NOMO-1 treated with DMSO at 0.1 percent for 48 hours (cell line): ENCODE data around the gene C11orf54.
"Not testable (repeated sequence)": the region's sequence is repeated elsewhere in the genome, so short reads cannot be mapped to it uniquely, and the experiment has no call there.

ENCODE experiments used
- DNase-seq: peaks from one replicate; lab custom pipeline; 2025; ENCODE audit not compliant: unreplicated experiment; lab: John Stamatoyannopoulos, UW

The C11orf54 gene

GRCh38 chr11:93734427-93735222 is 6.8 kb upstream of the C11orf54 start:
- no peak for DNase-seq

DNA sequence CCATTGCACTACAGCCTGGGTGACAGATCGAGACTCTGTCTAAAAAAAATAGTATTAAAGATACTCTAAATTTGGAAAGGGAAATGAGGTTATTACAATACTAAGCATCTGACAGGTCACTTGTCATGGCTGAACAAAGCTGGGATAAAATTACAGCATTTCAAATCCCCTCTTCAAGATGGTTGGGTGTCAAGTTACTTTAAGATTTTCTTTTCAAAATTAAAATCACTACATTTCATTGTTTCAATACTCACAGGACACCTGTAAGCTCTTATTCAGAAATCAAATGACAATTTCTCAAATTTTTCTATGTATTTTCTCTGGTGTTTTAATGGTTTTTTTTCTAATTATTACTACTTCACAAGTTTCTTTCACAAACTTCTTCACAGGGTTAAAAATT is 5.8 kb upstream of the C11orf54 start:
- no peak for DNase-seq

DNA sequence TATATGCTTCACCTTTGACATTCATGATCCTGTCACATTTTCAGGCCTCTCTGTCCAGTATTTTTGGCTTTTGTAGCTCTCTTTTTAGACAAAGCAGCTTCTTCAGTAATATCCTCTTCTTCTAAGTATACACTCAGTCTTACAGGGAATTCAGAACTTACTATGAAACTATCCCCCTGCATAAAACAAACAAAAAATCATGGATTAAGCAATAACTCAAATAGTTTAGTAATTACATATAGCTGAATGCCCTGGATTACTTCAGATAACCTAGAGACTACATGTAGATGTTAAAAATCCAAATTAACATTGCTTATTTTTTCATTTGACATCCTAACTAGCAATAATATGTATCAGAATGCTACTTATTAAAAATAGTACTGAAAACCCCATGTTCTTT is 5.3 kb upstream of the C11orf54 start:
- no peak for DNase-seq

GRCh38 chr11:93737904-93738612 is 3.4 kb upstream of the C11orf54 start:
- DNase-seq = no peak

GRCh38 chr11:93738647-93739081 is 2.8 kb upstream of the C11orf54 start:
- no peak for DNase-seq

GRCh38 chr11:93740031-93740729 is 1.3 kb upstream of the C11orf54 start:
- DNase-seq = no peak

- peak; percentile 71 for DNase-seq
These were observed 760 bp upstream of the C11orf54 start for GRCh38 chr11:93740730-93741093.

DNA sequence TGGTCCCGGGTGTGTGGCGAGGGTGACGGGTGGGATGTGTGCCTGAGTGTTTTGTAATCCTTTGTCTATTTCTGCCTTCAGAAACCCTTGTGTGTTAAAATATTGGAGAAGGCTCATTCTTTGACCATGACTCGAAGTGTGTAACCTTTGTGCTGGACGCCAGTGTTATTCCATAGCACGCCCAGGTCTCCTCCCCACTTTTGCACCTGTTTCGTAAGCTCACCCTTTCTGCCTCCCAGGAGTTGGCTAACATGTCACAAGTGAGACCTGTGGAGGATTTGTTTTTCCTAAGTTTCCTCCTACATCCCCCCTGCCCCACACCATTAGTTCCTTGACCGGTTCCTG is 382 bp downstream of the C11orf54 start:
- DNase-seq = no peak

- no peak for DNase-seq
These were observed 1.8 kb downstream of the C11orf54 start for GRCh38 chr11:93743291-93743690.

DNA sequence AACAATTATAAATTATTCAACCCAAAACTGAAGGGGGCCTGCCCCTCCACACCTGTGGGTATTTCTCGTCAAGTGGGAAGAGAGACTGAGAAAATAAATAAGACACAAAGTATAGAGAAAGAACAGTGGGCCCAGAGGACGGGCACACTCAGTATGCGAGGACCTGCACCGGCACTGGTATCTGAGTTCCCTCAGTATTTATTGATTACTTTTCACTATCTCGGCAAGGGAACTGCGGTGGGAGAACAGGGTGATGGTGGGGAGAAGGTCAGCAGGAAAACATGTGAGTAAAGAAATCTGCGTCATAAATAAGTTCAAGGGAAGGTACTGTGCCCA is 3.2 kb downstream of the C11orf54 start:
- no peak for DNase-seq

DNA sequence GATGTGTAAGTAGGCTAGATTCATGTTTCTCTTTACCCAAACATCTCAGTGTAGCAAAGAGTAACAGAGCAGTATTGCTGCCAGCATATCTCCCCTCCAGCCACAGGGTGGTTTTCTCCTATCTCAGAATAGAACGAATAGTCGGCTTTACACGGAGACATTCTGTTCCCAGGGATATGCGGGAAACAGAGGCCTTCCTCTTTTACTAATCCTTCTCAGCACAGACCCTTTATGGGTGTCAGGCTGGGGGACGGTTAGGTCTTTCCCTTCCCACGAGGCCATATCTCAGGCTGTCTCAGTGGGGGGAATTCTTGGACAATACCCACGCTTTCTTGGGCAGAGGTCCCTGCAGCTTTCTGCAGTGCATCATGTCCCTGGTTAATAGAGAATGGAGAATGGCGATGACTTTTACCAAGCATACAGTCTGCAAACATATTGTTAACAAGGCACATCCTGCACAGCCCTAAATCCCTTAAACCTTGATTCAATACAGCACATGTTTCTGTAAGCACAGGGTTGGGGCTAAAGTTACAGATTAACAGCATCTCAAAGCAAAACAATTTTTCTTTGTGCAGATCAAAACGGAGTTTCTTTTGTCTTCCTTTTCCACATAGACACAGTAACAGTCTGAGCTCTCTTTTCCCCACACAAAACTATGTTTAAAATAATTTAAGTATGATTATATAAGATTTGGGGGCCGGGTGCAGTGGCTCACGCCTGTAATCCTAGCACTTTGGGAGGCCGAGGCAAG is 3.7 kb downstream of the C11orf54 start:
- DNase-seq = not testable (repeated sequence)

GRCh38 chr11:93746101-93746500 is 4.6 kb downstream of the C11orf54 start:
- DNase-seq = no peak

DNA sequence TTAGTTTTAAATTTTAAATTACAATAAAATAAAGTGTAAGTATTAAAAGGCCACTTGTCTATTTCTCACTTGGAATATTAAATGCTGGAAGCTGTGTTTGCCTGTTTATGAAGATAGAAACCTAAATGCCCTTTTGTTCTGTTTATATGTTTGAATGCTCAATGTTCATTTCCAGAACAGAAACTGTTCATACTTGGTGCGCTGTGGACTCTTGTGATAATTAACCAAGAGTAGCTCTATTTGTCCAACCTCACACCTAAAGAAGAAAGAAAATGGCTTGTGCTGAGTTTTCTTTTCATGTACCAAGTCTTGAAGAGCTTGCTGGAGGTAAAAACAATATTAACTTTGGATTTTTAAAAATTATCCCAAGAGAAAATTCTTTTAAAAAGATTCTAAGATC is 5.7 kb downstream of the C11orf54 start:
- DNase-seq = no peak

GRCh38 chr11:93751001-93751400 is 9.5 kb downstream of the C11orf54 start:
- no peak for DNase-seq

- DNase-seq = no peak
These were observed 11.8 kb downstream of the C11orf54 start for GRCh38 chr11:93753241-93753640.

DNA sequence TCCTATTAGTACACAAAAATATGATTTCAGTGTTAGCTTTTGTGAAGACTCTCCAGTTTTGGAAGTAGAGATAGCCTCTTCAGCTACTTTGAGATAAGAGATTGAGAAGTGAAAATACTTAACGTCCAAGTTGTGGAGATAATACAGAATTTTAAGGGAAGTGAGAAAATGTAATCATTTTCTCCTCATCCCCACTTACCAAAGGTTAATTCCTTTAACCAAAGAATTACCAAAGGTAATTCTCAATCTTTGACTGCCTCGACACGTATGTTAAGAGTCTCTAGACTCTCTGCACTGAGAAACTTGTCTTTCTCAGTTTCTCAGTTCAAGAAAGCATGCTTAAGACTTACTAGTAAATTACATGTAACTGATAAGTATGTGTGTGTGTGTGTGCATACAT is 15.3 kb downstream of the C11orf54 start:
- peak; percentile 20 for DNase-seq

- DNase-seq = no peak
These were observed 15.8 kb downstream of the C11orf54 start for GRCh38 chr11:93757301-93757700.

DNA sequence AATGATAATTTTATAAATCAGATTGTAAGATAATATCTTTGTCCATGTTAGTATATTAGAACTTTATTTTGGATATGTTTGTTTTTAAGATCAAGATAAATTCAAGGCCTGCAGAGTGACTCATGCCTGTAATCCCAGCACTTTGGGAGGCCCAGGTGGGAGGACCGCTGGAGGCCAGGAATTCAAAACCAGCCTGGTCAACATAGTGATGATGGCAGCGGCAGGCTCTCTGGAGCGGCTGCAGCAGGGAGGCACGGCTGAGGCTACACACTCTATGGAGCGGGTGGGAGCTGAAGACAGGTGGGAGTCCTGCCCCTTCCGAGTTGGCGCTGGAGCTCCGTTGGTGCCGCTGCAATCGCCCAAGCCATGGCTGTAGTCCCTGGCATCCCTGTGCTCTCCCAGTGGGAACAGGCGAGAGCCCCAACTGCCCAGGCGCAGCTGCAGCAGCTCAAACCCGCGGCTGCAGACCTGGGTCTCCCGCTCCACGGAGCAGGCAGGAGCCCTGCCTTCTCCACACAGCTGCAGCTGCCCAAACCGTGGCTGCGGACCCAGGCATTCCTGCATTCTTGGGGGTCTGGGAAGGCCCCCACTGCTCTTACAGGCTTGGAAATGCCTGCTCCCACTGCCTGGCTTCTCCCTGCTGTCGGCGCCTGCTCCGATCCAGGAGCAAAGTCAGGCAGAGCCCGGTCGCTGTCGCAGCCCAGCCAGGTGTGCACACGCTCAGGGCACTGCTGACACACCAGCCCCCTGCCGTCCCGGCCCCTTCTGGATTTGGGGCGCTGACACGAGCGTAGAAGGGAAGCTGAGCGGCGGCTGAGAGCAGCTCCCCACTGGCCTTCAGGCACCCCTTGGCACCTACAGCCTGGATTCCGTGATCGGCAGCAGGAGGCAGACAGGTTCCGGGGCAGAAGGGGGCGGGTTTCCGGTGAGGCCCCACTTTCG is 16.7 kb downstream of the C11orf54 start:
- DNase-seq = no peak

- not testable (repeated sequence) for DNase-seq
These were observed 17.7 kb downstream of the C11orf54 start for GRCh38 chr11:93759123-93759522.

DNA sequence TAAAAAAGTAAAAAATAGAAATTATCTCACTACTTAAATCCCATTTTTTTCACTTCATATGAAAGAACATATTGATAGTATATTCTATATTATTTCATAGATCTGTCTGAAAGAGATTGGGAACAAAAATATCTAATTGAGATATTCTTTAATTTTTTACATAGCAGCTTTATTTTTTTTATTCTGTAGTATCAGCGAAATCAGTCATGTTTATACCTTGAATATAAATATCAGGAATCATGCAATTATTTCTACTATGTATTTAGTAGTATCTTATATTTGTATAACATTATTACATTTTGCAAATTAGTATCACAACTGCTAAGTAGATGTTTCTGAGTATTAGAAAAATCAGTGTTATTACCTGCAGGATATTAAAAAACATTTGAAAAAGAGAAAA is 20.4 kb downstream of the C11orf54 start:
- no peak for DNase-seq
